SH-SY5Y (cell line): ENCODE data around the gene CDC25C.

Experiments
- GATA2 ChIP-seq: IDR thresholded peaks from 2 replicates; pipeline ENCODE4 v1.6.1; 2011; ENCODE audit warnings: mild to moderate bottlenecking, low read depth, low read length
- GATA3 ChIP-seq: IDR thresholded peaks from 2 replicates; pipeline ENCODE4 v1.6.1; 2011; ENCODE audit warnings: low read depth, mild to moderate bottlenecking, low read length, moderate library complexity

DNA sequence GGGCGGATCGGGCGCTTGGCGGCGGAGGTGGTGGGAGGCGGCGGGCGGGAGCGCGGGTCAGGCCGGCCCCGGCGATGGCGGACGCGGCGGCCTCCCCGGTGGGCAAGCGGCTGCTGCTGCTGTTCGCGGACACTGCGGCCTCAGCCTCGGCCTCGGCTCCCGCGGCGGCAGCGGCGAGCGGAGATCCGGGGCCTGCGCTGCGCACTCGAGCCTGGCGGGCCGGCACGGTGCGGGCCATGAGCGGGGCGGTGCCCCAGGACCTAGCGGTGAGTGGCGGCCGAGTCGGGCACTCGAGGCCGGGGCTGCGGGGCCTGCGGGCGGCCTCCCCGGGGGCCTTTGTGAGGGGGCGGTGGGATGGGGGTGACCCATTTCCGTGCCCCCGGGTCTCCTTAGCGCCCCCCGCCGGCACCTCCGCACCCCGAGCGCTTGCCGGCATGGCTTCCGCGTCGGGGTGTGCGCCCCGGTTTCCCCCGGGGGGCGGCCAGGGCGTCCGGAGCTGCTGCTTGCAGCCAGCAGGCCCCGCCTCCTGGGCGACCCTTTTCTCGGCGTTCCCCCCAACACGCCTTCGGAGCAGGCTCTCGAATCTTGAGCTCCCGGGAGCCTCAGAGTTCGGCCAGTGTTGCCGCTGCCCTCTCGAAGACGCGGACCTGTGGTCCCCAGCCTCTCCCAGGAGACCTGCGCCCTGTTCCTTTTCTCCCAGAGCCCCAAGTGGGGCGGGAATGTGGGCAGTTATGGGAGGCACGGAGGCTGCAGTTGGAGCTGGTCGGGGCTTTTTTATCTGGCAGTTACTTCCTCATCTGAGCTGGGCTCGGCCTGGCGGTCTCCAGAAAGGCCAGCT is 21.3 kb upstream of the CDC25C start:
- TF ChIP-seq GATA2 (no peak), GATA3 (no peak)
